Hematopoietic multipotent progenitor cell treated with erythropoietin and hydrocortisone succinate and interleukin-3 and kit ligand, for 17 days (in vitro differentiated cells): ENCODE results near the gene BANP.
"Not testable (repeated sequence)": the region's sequence is repeated elsewhere in the genome, so short reads cannot be mapped to it uniquely, and the experiment has no call there.

Source experiments
- DNase-seq: peaks from one replicate; pipeline ENCODE4 v3.0.0-alpha.2; 2015; ENCODE audit warnings: low spot score

Gene BANP, protein sequence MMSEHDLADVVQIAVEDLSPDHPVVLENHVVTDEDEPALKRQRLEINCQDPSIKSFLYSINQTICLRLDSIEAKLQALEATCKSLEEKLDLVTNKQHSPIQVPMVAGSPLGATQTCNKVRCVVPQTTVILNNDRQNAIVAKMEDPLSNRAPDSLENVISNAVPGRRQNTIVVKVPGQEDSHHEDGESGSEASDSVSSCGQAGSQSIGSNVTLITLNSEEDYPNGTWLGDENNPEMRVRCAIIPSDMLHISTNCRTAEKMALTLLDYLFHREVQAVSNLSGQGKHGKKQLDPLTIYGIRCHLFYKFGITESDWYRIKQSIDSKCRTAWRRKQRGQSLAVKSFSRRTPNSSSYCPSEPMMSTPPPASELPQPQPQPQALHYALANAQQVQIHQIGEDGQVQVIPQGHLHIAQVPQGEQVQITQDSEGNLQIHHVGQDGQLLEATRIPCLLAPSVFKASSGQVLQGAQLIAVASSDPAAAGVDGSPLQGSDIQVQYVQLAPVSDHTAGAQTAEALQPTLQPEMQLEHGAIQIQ

DNA sequence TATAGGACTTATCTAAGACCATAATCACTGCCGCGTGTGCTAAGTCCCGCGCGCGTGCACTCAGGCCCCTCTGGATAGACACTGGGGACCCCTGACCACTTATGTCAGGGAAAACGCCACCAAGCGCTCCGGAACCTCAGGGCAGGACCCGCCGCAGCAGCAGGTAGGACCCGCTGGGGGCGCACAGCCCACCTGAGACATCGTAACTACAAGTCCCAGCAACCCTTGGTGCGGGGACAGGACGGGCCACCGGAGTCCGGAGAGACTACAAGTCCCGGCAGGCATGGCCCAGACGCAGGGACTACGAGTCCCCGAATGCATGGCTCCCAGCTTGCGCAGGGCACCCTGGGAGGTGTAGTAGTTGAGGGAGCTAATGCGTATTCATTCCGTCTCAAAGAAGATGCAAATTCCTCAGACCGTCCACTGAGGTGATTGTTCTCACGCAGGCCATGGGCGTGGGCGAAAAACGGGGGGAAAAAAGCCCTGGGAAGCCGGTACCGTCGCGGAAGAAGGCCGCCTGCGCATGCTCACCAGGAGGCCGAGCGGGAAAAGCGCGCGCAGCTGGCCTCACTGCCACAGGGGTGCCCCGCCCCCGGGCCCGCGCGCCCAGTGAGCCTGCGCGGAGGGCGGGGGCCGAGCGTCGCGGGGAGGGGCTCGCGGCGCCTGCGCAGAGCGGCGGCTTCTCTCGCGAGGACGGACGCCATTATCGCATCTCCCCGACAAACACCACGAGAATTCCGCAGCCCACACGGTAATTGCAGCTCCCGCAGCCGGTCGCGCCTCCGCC lies at the start of gene BANP:
Gene BANP (plus strand): TSS at position 670 of the 787 bp plus-strand sequence. CDS start 23,682 bp downstream, outside the sequence.
- DNase-seq: peak; percentile 98

DNA sequence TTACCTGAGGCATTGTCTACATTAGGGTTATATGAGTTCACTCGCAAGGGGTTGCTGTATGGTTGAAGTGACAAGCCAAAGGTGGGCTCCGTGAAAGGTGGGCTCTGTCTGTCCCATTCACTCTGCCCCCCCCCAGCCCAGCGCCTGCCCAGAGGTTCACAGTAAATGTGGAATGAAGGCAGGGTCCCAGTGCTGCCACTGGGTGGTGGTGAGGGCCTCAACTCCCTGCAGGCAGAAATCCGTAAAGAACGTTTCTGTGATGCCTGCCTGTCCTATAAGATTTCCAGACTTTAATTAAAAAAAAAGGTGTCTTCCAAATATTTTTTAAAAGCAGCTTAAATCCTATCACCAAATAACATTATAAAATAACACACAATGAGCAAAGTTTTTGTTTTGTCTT lies 46.3 kb upstream of the BANP start:
- not testable (repeated sequence) for DNase-seq

DNA sequence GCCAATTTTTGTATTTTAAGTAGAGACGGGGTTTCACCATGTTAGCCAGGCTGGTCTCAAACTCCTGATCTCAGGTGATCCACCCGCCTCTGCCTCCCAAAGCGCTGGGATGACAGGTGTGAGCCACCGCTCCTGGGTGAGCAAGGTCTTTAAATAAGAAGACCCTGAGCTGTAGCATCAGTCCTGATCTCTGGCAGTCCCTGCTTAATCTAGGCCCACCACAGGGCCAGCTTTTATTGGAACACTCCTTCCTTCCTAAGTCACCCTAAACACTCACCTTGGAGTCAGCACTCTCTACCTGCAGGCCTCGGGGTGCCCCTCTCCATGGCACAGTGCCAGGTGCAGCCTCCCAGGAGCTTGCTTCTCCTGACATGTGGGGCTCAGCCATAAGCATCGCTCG lies 45.7 kb upstream of the BANP start:
- not testable (repeated sequence) for DNase-seq

GRCh38 chr16:87908101-87908500 lies 43.1 kb upstream of the BANP start:
- DNase-seq: not testable (repeated sequence)

DNA sequence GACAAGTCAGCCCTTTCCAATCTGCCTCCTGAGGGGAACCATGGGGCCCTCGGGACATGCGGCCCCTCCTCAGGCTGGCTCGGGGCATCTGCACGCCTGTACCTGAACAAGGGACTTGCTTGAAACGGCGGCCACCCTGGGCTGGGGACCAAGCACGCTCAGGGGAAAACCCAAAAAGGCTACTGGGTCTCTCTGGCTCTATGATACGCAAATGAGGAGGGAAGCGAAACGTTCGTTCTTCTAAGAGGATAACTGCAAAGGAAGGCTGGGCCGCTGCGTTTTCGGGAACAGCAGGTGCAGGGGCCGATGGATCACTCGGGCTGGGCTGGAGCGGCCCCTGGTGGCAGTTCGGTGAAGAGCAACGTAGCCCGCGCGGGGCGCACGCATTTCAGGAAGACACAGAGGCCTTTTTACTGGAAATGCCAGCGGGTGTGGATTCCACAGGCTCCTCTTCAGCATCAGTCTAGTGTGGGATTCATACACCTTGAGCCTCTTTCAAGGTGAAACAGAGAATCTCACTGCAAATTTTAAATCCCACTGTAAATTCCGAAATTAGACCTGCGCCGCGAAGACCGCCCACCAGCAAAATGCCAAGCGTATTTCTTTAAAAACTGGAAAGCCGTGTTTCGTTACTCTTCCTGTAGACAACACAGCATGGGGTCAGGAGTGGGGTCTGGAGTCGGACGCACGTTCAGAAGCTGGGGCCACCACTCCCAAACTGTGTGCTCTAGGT lies 41.9 kb upstream of the BANP start:
- DNase-seq: peak; percentile 65

DNA sequence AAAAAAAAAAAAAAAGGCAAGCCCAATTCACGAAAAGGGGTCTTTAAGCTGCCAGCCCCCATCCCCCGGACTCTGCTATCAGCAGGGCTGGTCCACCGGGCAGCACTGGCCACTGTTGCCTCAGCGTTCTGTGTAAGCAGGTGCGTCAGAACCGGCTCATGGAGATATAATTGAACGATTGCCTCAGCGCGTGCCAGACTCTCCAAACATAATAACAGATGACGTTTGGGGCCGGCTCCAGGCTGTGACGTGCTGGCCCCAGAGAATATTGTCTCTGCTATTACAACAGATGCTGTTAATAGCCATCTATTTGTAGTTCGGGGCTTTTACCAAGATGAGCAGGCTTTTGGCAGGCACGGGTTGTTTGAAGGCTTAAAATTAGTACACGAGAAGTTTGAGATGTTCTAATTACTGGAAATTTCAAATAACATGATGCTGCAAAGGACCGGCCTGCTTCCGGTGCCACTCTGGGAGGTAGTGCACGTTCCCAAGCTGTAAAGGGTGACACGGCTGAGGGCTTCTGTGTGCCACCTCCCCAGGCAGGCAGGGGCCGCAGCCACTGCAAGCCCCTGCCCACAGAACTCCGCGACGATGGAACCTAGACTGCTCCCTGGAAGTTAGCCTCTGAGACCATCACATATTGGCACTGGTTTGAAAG lies 40.0 kb upstream of the BANP start:
- not testable (repeated sequence) for DNase-seq

DNA sequence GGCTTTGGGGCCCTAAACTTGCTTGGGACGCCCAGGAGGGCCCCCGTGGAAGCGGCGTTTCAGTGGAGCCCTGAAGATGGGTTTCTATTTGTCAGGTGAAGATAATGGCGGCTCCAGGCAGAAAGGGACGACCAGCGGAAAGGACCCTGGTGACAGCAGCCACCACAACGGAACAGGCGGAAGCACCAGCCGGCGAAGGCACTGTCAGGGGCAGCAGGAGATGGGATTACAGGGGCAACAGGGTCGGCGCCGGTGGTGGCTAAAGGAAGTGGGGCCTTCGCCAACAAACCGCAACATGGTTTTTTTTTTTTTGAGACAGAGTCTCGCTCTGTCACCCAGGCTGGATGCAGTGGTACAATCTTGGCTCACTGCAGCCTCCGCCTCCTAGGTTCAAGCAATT lies 38.5 kb upstream of the BANP start:
- DNase-seq: not testable (repeated sequence)

DNA sequence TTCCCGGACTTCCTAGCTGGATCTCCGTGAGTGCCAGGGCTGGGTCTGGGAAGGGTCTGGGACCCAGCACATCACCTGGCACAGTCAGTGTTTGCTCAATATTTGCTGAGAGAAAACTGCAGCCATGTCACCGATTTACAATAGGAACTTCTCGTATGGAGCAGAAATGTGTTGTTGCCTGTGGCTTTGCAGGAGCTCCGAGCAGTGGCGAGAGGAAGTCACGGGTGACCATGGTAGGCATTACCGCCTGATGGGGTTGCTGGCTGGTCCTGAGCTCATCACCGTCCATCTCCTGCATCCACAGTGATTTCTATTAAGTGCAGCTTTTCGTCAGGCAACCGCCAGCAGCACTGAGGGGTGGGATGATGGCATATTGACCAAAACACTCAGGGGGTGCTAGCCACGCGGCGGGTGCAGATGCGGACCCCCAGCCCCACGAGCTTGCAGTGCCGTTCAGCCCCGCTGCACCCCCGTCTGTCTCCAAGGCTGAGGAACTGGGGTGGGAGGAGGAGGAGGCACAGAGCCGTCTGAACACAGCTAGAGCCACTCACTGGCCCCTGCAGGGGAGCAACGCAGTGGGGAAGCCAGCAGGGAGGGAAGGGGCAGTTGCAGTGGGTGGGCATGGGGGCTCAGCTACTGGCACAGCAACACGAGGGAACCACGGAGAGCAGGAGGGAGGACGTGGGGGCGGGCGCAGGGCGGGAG lies 37.1 kb upstream of the BANP start:
- not testable (repeated sequence) for DNase-seq

- no peak for DNase-seq
Measured at GRCh38 chr16:87914812-87915211, 36.4 kb upstream of the BANP start.

- DNase-seq: no peak
Measured at GRCh38 chr16:87917503-87917902, 33.7 kb upstream of the BANP start.

DNA sequence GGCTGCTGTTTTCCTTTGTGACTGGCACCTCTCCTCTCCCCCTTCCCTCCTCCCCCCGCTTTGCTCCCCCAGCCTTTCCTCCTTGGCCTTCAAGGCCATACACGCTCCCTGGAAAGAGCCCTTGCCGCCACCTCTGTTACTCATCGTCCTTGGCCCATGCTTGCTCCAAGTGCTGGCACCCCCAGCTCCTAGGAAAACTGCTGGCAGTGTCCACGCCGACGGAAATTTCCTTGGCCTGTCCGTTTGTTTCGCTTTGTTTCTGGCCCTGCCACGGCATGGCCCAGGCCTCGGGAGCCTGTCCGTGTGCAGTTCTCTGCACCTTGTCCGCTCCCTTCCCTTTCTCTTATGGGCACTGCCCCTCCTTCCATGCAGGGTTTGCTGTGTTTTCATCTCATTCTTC lies 32.9 kb upstream of the BANP start:
- no peak for DNase-seq

DNA sequence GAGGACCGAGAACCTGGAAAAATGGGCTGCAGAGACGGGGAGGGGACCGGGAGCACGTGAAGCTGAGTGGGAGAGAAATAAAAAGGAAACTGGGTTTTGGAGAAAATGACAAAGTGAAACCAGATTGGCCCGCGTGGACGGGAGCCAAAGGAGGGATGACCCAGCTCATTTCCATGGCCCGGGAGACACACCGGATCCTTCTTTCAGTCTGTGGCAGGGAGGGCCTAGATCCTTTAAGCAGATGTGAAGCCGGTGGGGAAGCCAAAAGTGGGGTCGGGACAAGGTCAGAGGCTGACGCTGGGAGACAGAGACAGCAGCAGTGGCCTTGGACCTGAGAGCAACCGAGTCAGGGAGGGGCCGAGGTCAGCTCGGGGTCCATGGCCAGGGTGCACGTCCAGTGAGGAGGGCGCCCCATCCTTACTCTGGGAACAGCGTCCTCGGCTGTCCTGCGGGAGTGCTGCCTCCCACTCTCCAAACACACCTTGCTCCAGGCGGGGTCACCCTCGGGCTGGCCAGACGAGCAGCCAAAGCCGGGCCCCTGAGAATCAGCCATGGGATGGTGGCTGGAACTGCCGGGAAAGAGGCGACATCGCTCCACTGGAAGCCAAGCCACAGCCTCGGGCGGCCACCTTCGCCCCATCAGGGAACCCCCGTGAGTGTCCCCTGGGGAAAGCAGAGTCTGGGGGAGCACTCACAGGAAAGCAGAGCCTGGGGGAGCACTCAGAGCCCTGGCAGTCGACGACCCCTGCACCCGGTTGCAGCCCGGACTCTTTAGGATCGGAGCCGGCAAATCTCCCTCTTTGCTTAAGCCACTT lies 32.2 kb upstream of the BANP start:
- no peak for DNase-seq

DNA sequence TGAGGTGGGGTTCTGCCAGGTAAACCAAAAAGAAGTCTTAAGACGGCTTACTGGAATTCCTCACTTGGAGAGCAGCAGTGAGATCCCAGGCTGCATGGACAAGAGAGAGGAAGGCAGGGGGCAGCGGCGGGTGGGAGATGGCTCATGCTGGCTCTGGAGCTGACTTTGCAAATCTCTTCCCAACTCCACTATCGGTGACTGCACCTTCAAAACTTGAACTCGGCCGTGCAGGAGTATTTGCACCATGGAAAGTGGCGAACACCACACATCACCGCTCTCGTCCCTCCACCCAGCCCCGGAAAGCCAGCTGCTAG lies 31.6 kb upstream of the BANP start:
- no peak for DNase-seq

DNA sequence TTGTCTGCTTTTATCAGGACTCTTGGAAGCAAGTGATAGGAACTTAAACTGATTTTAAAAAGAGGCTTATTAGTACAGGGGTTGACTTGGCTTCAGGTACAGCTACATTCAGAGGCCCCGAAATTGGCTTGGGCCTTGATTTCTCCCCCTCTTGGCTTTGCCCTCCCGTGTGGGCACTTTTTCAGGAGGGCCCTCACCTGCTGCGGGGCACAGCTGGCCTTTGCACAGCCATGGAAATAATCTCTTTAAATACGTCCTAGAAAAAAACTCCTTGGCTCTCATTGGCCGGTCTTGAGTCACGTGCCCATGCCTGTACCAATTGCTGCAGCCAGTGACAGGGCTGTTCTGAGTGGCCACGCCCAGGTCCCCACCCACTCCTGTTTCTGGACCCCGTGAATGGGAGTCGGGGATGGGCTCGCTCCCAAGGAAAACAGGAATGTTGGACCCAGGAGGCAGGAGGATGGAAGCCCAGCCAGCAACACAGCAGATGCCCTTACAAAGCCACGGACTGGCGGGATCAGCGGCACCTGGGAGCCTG lies 29.9 kb upstream of the BANP start:
- no peak for DNase-seq

DNA sequence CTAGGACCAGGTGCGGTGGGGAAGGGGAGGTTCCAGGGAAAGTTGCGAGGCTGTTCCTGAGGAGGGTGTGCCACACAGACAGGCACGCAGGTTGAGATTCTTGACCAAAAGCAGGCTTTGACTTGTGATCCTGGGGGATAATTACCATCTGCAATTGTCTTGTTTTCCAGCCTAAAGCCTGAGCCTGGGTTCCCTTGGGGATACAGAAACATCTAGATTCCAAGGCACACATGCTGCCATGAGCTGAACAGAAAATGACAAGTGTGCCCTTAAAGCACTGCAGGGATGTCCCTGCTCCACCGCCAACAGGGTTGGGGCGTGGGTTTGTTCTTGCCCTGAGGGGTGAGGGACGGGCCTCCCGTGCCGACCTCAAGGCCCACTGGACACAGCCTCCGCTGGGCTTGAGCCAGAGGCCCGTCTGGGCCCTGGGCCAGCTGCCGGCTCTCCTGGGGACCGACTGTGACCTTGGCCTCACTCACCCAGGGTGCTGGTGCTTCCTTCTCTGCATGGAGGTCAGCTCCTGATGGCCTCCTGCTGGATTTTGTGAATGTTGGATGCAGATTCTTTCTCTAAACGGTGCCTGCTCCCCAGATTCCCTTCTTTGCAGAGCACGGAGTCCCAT lies 28.9 kb upstream of the BANP start:
- DNase-seq: no peak

DNA sequence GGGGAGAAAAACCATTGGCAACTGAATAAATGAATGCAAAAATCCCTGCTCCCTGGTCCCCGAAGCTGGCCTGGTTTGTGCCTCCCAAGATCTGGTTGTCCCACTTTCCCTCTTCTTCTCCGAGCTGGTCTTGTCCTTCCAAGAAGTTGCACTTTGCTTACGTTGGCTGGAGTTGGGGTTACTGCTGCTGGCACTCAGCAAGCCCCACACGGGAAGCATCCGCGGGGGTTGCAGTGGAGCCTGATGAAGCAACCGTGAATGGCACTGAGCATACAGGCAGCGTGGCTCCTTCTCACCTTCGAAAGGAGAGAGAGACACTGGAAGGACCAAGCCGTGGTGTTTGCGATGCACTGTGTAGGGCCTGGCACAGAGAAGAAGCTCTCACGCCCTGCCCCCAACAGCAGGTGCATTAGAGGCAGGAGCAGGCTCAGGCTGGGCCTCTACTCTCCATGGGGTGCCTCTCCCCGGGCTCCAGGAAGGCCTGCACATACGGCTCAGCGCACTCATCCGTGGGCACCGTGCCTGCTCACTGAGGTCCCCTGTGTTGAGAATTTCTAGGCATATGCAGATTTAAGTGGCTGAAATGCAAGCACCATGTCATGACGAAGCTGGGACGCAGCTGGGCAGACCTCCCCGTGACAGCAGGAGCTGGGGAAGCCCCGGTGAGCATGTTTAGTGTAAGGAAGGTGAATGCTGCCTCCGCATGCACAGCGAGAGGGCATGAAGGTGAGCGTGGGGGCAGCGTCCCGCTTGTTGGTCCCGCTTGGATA lies 27.0 kb upstream of the BANP start:
- no peak for DNase-seq

DNA sequence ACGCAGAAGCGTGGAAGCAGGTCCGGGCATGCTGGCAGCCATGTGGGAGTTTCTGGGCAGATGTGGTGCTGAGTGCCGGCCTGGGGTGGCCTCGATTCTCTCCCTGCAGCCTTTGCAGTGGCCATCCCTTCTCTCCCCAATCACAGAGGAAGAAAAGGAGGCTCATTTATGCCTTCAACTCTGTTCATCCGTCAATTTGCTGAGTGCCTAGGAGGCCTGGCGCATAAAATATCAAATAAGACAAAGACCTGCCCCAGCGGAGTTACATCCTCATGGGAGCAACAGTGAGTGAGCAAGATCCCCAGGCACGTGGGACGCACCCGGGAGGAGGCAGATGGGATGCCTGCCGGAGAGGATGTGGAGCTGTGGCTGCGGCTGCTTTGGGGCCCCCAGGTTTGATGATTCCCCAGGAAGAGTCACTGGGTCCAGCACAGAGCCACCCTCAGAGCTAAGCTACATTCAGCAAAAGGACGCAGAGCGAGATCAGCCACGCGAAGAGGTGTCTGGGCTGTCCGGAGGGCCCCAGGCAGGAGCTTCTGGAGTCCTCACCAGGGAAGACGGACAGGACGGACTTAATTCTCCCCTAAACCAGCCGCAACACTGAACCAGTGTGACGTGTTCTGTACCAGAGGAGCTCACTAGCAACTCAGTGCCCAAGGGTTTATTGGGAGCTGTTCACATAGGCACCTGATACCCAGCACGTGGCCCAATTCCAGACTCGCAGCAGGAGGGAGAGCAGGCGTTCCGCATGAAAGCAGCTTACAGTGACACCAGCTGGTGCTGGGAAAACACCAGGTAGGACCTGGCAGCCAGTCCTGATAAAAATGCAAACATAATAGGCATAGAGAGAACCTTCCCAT lies 26.2 kb upstream of the BANP start:
- DNase-seq: no peak
